ENCODE results near the gene ARHGAP26. TPM values are rescaled to one million over a fixed set of nuclear protein-coding genes. Genes with fewer than 3 reads are reported as not detected.
"Not testable (repeated sequence)": the region's sequence is repeated elsewhere in the genome, so short reads cannot be mapped to it uniquely, and the experiment has no call there.

The ARHGAP26 gene
- total and polyA plus RNA-seq, 4 experiments from 2014 or later = 2.0 to 22.7 (median 17.3) TPM

DNA sequence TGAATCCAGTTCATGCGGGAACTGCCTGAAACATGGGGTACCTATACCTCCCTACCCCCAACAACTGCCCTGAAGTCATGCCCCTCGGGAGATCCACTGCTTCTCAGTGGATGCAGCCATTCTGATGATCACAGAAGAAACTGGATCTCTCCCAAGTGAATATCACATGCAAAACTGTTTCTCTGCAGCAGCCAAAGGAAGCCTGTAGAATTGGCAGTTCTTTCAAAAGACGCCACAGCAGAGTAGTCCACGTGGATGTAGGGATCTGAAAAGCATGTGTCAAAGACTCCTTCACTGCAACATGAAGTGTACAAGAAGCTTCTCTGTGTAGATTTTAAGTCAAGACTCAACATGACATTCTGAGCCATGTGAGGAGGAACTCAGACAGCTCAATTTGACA lies 346.6 kb downstream of the ARHGAP26 start:
- Histone ChIP-seq H3K27ac (ENCODE audit: low read depth, low read length) (no peak overlapping the region), H3K9me3 (ENCODE audit: control insufficient read depth in 1 of 2, low read length in 2 of 2) (no peaks in the 10 kb centered on the region), H3K36me3 (ENCODE audit: insufficient read depth, low read length) (no peaks in the 10 kb centered on the region), H3K27me3 (ENCODE audit: insufficient read depth, low read length) (no peaks in the 10 kb centered on the region), H3K4me3 (ENCODE audit: low read length in 2 of 2) (no peak overlapping the region), H3K4me1 (ENCODE audit: insufficient read depth, low read length) (no peaks in the 10 kb centered on the region)
- CTCF ChIA-PET (ENCODE audit: partially characterized antibody) = no interaction called here
- H3K4me1 Mint-ChIP-seq = peaks cover 1 to 18% (median 9%) of the 10 kb centered on the region in 4 donors
- DNase-seq = no peak
- POLR2A ChIA-PET (ENCODE audit: partially characterized antibody) = no interaction called here
- no peak overlapping the region for H3K27ac Mint-ChIP-seq
- peaks cover 0 to 8% of the 10 kb centered on the region in 2 donors for H3K36me3 Mint-ChIP-seq
- H3K27me3 Mint-ChIP-seq = no peaks in the 10 kb centered on the region
- H3K9me3 Mint-ChIP-seq = no peaks in the 10 kb centered on the region
- intact Hi-C loops (cut with micrococcal nuclease) = no loop called here
- H3K4me3 Mint-ChIP-seq = no peak overlapping the region

- Mint-ChIP-seq H3K4me1 (peaks cover 1 to 18% (median 10%) of the 10 kb centered on the region in 4 donors), H3K27ac (peak overlapping the region in 1 of 7 donors; percentile 4), H3K27me3 (no peaks in the 10 kb centered on the region), H3K36me3 (peaks cover 1 to 14% of the 10 kb centered on the region in 2 donors), H3K4me3 (no peak overlapping the region), H3K9me3 (no peaks in the 10 kb centered on the region)
- CTCF ChIA-PET (ENCODE audit: partially characterized antibody) = interaction anchor here (1.3 kb wide), 1 partner anchor 10 kb away, joined by 3 read pairs; no protein-coding TSS in a partner anchor
- intact Hi-C loops (cut with micrococcal nuclease) = no loop called here
- Histone ChIP-seq H3K9me3 (ENCODE audit: control insufficient read depth in 1 of 2, low read length in 2 of 2) (no peaks in the 10 kb centered on the region), H3K27ac (ENCODE audit: low read depth, low read length) (no peak overlapping the region), H3K36me3 (ENCODE audit: insufficient read depth, low read length) (no peaks in the 10 kb centered on the region), H3K27me3 (ENCODE audit: insufficient read depth, low read length) (no peaks in the 10 kb centered on the region), H3K4me3 (ENCODE audit: low read length in 2 of 2) (no peak overlapping the region), H3K4me1 (ENCODE audit: insufficient read depth, low read length) (no peaks in the 10 kb centered on the region)
- POLR2A ChIA-PET (ENCODE audit: partially characterized antibody) = no interaction called here
- DNase-seq = no peak
Measured at GRCh38 chr5:143117821-143118220, 347.6 kb downstream of the ARHGAP26 start.

DNA sequence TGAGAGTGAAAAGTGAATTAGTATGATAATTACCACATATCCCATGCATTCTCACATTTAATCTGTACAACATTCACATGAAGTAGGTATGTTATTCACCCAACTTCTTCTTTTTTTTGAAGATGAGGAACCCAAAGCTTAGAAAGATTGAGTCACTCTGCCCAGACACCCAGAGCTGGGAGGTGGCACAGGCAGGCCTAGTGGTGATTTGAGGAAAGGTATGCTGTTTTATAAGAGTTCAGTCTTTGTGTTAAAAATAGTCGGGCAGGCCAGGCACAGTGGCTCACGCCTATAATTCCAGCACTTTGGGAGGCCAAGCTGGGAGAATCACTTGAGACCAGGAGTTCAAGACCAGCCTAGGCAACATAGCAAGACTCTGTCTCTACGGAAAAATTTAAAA lies 348.0 kb downstream of the ARHGAP26 start:
- Histone ChIP-seq H3K9me3 (ENCODE audit: control insufficient read depth in 1 of 2, low read length in 2 of 2) (no peaks in the 10 kb centered on the region), H3K36me3 (ENCODE audit: insufficient read depth, low read length) (no peaks in the 10 kb centered on the region), H3K27me3 (ENCODE audit: insufficient read depth, low read length) (no peaks in the 10 kb centered on the region), H3K27ac (ENCODE audit: low read depth, low read length) (no peak overlapping the region), H3K4me3 (ENCODE audit: low read length in 2 of 2) (no peak overlapping the region), H3K4me1 (ENCODE audit: insufficient read depth, low read length) (no peaks in the 10 kb centered on the region)
- no peaks in the 10 kb centered on the region for H3K27me3 Mint-ChIP-seq
- intact Hi-C loops (cut with micrococcal nuclease) = no loop called here
- peaks cover 1 to 18% (median 10%) of the 10 kb centered on the region in 4 donors for H3K4me1 Mint-ChIP-seq
- H3K9me3 Mint-ChIP-seq = no peaks in the 10 kb centered on the region
- ChIA-PET POLR2A (ENCODE audit: partially characterized antibody) (no interaction called here), CTCF (ENCODE audit: partially characterized antibody) (interaction anchor here (1.3 kb wide), 1 partner anchor 10 kb away, joined by 3 read pairs; no protein-coding TSS in a partner anchor)
- H3K36me3 Mint-ChIP-seq = peaks cover 1 to 14% of the 10 kb centered on the region in 2 donors
- no peak for DNase-seq
- no peak overlapping the region for H3K4me3 Mint-ChIP-seq
- H3K27ac Mint-ChIP-seq = peak overlapping the region in 3 of 7 donors; percentile 4 to 73 (median 31)

- H3K27me3 Mint-ChIP-seq; H3K9me3 ChIP-seq (ENCODE audit: control insufficient read depth in 1 of 2, low read length in 2 of 2); DNase-seq; H3K9me3 Mint-ChIP-seq; POLR2A ChIA-PET (ENCODE audit: partially characterized antibody); H3K4me3 Mint-ChIP-seq; CTCF ChIA-PET (ENCODE audit: partially characterized antibody); H3K27me3 ChIP-seq (ENCODE audit: insufficient read depth, low read length); H3K36me3 ChIP-seq (ENCODE audit: insufficient read depth, low read length); H3K4me3 ChIP-seq (ENCODE audit: low read length in 2 of 2); H3K4me1 ChIP-seq (ENCODE audit: insufficient read depth, low read length); H3K27ac ChIP-seq (ENCODE audit: low read depth, low read length); intact Hi-C loops (cut with micrococcal nuclease): not testable (repeated sequence)
- peak overlapping the region in 3 of 7 donors; percentile 16 to 42 (median 27) for H3K27ac Mint-ChIP-seq
- H3K36me3 Mint-ChIP-seq = peaks cover 1 to 14% of the 10 kb centered on the region in 2 donors
- H3K4me1 Mint-ChIP-seq = peaks cover 1 to 18% (median 10%) of the 10 kb centered on the region in 4 donors
Measured at GRCh38 chr5:143118818-143119217, 348.6 kb downstream of the ARHGAP26 start.

- H3K36me3 Mint-ChIP-seq = peaks cover 1 to 14% of the 10 kb centered on the region in 2 donors
- H3K27ac Mint-ChIP-seq = peak overlapping the region in 1 of 7 donors; percentile 42
- H3K27me3 Mint-ChIP-seq = no peaks in the 10 kb centered on the region
Measured at GRCh38 chr5:143119291-143119769, 349.2 kb downstream of the ARHGAP26 start.

GRCh38 chr5:143119881-143120341 lies 349.7 kb downstream of the ARHGAP26 start:
- ChIA-PET CTCF (ENCODE audit: partially characterized antibody) (no interaction called here), POLR2A (ENCODE audit: partially characterized antibody) (no interaction called here)
- H3K9me3 ChIP-seq (ENCODE audit: control insufficient read depth in 1 of 2, low read length in 2 of 2) = no peaks in the 10 kb centered on the region
- no peaks in the 10 kb centered on the region for H3K27me3 Mint-ChIP-seq
- H3K36me3 ChIP-seq (ENCODE audit: insufficient read depth, low read length) = no peaks in the 10 kb centered on the region
- peaks cover 1 to 14% of the 10 kb centered on the region in 2 donors for H3K36me3 Mint-ChIP-seq
- H3K4me3 ChIP-seq (ENCODE audit: low read length in 2 of 2) = no peak overlapping the region
- DNase-seq = no peak
- H3K4me1 Mint-ChIP-seq = peaks cover 1 to 18% (median 10%) of the 10 kb centered on the region in 4 donors
- no peak overlapping the region for H3K4me3 Mint-ChIP-seq
- H3K9me3 Mint-ChIP-seq = no peaks in the 10 kb centered on the region
- no peaks in the 10 kb centered on the region for H3K27me3 ChIP-seq (ENCODE audit: insufficient read depth, low read length)
- no peaks in the 10 kb centered on the region for H3K4me1 ChIP-seq (ENCODE audit: insufficient read depth, low read length)
- H3K27ac ChIP-seq (ENCODE audit: low read depth, low read length) = no peak overlapping the region
- no peak overlapping the region for H3K27ac Mint-ChIP-seq
- intact Hi-C loops (cut with micrococcal nuclease) = no loop called here

More at GRCh38 chr5:143119291-143119769, 349.2 kb downstream of the ARHGAP26 start:
- Histone ChIP-seq H3K27me3 (ENCODE audit: insufficient read depth, low read length) (no peaks in the 10 kb centered on the region), H3K27ac (ENCODE audit: low read depth, low read length) (no peak overlapping the region), H3K4me1 (ENCODE audit: insufficient read depth, low read length) (no peaks in the 10 kb centered on the region), H3K9me3 (ENCODE audit: control insufficient read depth in 1 of 2, low read length in 2 of 2) (no peaks in the 10 kb centered on the region), H3K4me3 (ENCODE audit: low read length in 2 of 2) (no peak overlapping the region), H3K36me3 (ENCODE audit: insufficient read depth, low read length) (no peaks in the 10 kb centered on the region)
- Mint-ChIP-seq H3K4me3 (no peak overlapping the region), H3K4me1 (peaks cover 1 to 18% (median 10%) of the 10 kb centered on the region in 4 donors), H3K9me3 (no peaks in the 10 kb centered on the region)
- CTCF ChIA-PET (ENCODE audit: partially characterized antibody) = no interaction called here
- DNase-seq = no peak
- POLR2A ChIA-PET (ENCODE audit: partially characterized antibody) = no interaction called here
- intact Hi-C loops (cut with micrococcal nuclease) = no loop called here

GRCh38 chr5:143120460-143121134 lies 350.4 kb downstream of the ARHGAP26 start:
- Mint-ChIP-seq H3K9me3 (no peaks in the 10 kb centered on the region), H3K4me1 (peaks cover 1 to 18% (median 10%) of the 10 kb centered on the region in 4 donors), H3K27me3 (no peaks in the 10 kb centered on the region), H3K27ac (peak overlapping the region in 1 of 7 donors; percentile 34), H3K4me3 (no peak overlapping the region), H3K36me3 (peaks cover 1 to 14% of the 10 kb centered on the region in 2 donors)
- no peaks in the 10 kb centered on the region for H3K27me3 ChIP-seq (ENCODE audit: insufficient read depth, low read length)
- H3K4me3 ChIP-seq (ENCODE audit: low read length in 2 of 2) = no peak overlapping the region
- CTCF ChIA-PET (ENCODE audit: partially characterized antibody) = no interaction called here
- POLR2A ChIA-PET (ENCODE audit: partially characterized antibody) = interaction anchor here (0.6 kb wide), 1 partner anchor 148 kb away, joined by 4 read pairs; no protein-coding TSS in a partner anchor
- intact Hi-C loops (cut with micrococcal nuclease) = no loop called here
- DNase-seq = no peak
- H3K27ac ChIP-seq (ENCODE audit: low read depth, low read length) = no peak overlapping the region
- no peaks in the 10 kb centered on the region for H3K36me3 ChIP-seq (ENCODE audit: insufficient read depth, low read length)
- H3K4me1 ChIP-seq (ENCODE audit: insufficient read depth, low read length) = no peaks in the 10 kb centered on the region
- no peaks in the 10 kb centered on the region for H3K9me3 ChIP-seq (ENCODE audit: control insufficient read depth in 1 of 2, low read length in 2 of 2)
